Measurements from ENCODE around the gene ZIC1.

The ZIC1 gene

DNA sequence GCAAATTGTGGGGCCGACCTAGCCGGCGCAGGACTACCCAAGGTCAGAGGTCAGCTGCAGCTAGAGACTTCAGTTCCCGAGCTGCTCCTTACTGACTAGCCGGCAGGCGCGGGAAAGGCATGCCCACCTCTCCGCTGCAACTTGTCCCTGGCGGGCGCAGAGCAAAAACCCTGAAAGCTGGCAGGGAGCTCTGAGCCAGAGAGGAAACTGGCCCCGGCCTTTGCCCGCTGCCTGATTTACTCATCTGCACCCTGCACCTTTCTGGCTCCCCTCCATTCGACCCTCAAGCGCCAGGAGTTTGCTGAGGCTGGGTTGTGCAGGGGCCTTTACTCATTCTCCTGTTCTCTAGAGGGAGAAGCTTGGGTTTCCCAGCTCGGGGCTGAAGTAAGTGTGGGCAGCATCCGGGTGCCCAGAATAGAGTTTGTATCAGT is 4.3 kb upstream of the ZIC1 start:
- Histone ChIP-seq H3K27ac (ENCODE audit: extremely low read depth, low read depth, low read length) (no peak overlapping the region), H3K36me3 (ENCODE audit: control insufficient read depth in 2 of 2, insufficient read depth in 1 of 2, low read length in 2 of 2) (no peaks in the 10 kb centered on the region), H3K4me3 (ENCODE audit: low read depth, low read length) (no peak overlapping the region), H3K4me1 (ENCODE audit: control insufficient read depth, insufficient read depth, low read length) (no peaks in the 10 kb centered on the region), H3K9me3 (ENCODE audit: control insufficient read depth, insufficient read depth, low read depth, low read length) (no peaks in the 10 kb centered on the region)
- ChIA-PET POLR2A (no interaction called here), CTCF (no interaction called here)
- TF ChIP-seq ZNF121 (tag by site-specific recombination; IDR thresholded peaks at IDR 0.05) (no peak), KLF10 (tag by site-specific recombination; IDR thresholded peaks at IDR 0.05) (no peak), ZSCAN23 (tag by site-specific recombination; IDR thresholded peaks at IDR 0.05) (no peak), ZNF211 (tag by site-specific recombination; IDR thresholded peaks at IDR 0.05; ENCODE audit: low read depth) (no peak), ZNF37A (tag by site-specific recombination; IDR thresholded peaks at IDR 0.05) (no peak), ZNF830 (tag by site-specific recombination; IDR thresholded peaks at IDR 0.05; ENCODE audit: low read depth) (no peak), MEIS1 (CRISPR knock-in tag; IDR thresholded peaks at IDR 0.05; ENCODE audit: borderline replicate concordance) (no peak)

GRCh38 chr3:147405231-147406027 is 3.7 kb upstream of the ZIC1 start:
- POLR2A ChIA-PET = no interaction called here
- no peak overlapping the region for H3K4me3 ChIP-seq (ENCODE audit: low read depth, low read length)
- no peak overlapping the region for H3K27ac ChIP-seq (ENCODE audit: extremely low read depth, low read depth, low read length)
- no peaks in the 10 kb centered on the region for H3K9me3 ChIP-seq (ENCODE audit: control insufficient read depth, insufficient read depth, low read depth, low read length)
- TF ChIP-seq ZNF155 (tag by site-specific recombination; IDR thresholded peaks at IDR 0.05) (no peak), GFI1B (tag by site-specific recombination; IDR thresholded peaks at IDR 0.05) (no peak)
- H3K36me3 ChIP-seq (ENCODE audit: control insufficient read depth in 2 of 2, insufficient read depth in 1 of 2, low read length in 2 of 2) = no peaks in the 10 kb centered on the region
- CTCF ChIA-PET = no interaction called here
- H3K4me1 ChIP-seq (ENCODE audit: control insufficient read depth, insufficient read depth, low read length) = no peaks in the 10 kb centered on the region

DNA sequence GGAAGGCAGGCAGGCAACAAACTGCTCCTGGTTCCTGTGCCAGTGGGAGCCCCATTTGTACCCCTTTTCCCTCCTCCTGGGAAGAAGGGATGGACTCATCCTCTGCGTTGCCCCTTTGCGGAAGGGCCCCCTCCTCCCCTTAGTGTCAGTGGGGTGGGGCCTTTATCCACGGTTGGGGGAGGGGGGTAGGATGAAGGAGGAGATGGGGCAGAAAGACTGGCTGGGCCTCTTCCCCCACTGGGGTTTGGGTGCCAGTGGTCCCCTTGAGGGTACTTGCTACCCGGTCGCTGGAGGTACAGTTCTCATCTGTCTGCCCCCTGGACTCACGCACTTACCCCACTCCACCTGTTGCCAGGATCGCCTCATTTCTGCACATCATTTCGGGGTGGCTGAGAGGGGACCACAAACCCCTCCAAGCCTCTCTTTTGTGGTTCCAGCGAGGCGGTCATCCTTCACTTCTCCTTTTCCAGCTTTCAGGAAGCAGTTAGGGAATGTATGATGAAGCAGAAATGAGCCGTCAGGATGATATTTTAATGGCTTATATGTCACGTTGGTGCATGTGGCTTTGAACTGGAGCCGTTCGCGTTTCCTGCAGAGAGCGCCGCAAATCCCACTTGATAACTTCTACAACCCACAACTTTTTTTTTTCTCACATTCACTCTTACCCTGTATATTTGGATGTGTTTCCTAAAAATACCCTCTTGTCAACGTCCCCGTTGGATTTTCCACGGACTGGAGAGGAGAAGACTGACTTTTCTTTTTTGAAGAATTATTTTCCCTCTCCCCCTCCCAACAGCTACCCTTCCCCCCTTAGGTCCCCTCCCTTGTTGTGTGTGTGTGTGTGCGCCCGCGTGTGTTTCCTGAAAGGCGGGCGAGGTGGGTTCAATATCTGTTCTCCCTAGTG is 2.9 kb upstream of the ZIC1 start, which contains the start of gene ZIC4:
ZIC4 (minus strand) TSS at position 516 of the 904 bp plus-strand sequence. CDS start 3,746 bp downstream, outside the sequence.
- no peak within 1 kb of the TSS for H3K27ac ChIP-seq (ENCODE audit: extremely low read depth, low read depth, low read length)
- no peaks in the 10 kb centered on the region for H3K36me3 ChIP-seq (ENCODE audit: control insufficient read depth in 2 of 2, insufficient read depth in 1 of 2, low read length in 2 of 2)
- TF ChIP-seq ZNF558 (tag by site-specific recombination; IDR thresholded peaks at IDR 0.05) = no peak
- TF ChIP-seq ZNF140 (tag by site-specific recombination; IDR thresholded peaks at IDR 0.05) = no peak
- no peak for TF ChIP-seq ZNF548 (tag by site-specific recombination; IDR thresholded peaks at IDR 0.05)
- no peak for TF ChIP-seq SALL2 (tag by site-specific recombination; IDR thresholded peaks at IDR 0.05; ENCODE audit: borderline replicate concordance)
- TF ChIP-seq HOXA7 (CRISPR knock-in tag; IDR thresholded peaks at IDR 0.05; ENCODE audit: borderline replicate concordance) = no peak
- no peak for TF ChIP-seq ZNF76 (tag by site-specific recombination; IDR thresholded peaks at IDR 0.05; ENCODE audit: borderline replicate concordance, low read depth)
- TF ChIP-seq ZNF10 (tag by site-specific recombination; IDR thresholded peaks at IDR 0.05) = no peak
- TF ChIP-seq PRDM4 (tag by site-specific recombination; IDR thresholded peaks at IDR 0.05) = no peak
- no peak for TF ChIP-seq KLF7 (tag by site-specific recombination; IDR thresholded peaks at IDR 0.05; ENCODE audit: borderline replicate concordance)
- TF ChIP-seq SCRT2 (tag by site-specific recombination; IDR thresholded peaks at IDR 0.05) = no peak
- no peak for TF ChIP-seq MZF1 (tag by site-specific recombination; IDR thresholded peaks at IDR 0.05; ENCODE audit: borderline replicate concordance)
- ChIA-PET CTCF (no interaction called here), POLR2A (no interaction called here)
- H3K4me3 ChIP-seq (ENCODE audit: low read depth, low read length) = no peak within 1 kb of the TSS
- no peaks in the 10 kb centered on the region for H3K9me3 ChIP-seq (ENCODE audit: control insufficient read depth, insufficient read depth, low read depth, low read length)
- no peaks in the 10 kb centered on the region for H3K4me1 ChIP-seq (ENCODE audit: control insufficient read depth, insufficient read depth, low read length)

All from HEK293 (cell line).